B cell (primary cell): ENCODE results near the gene PTPRE.

Experiments used
- CTCF ChIP-seq: fragments of 200-600 bp; IDR thresholded peaks from one replicate; pipeline ENCODE4 v1.8.0; 2022; ENCODE audit warnings: antibody characterized with exemption, mild to moderate bottlenecking
- EZH2 ChIP-seq: IDR thresholded peaks from 2 replicates; pipeline ENCODE4 v1.6.1; 2012; ENCODE audit warnings: borderline replicate concordance, low read depth, mild to moderate bottlenecking, moderate library complexity, low read length; ENCODE audit not compliant: insufficient read depth, poor library complexity, severe bottlenecking

GRCh38 chr10:127963136-127963535 lies 56.2 kb downstream of the PTPRE start:
- TF ChIP-seq CTCF (no peak), EZH2 (no peak)
